Liver (tissue), 9 donors: Measurements from ENCODE around the gene GNB1L. TPM values are rescaled to one million over a fixed set of nuclear protein-coding genes. Genes with fewer than 3 reads are reported as not detected.

Experiments
- DNase-seq: peaks from one replicate; pipeline ENCODE4 v3.0.0-alpha.2; 2017; ENCODE audit warnings: low spot score
- H3K27ac ChIP-seq, 2 donors: one replicate each; pipeline ENCODE4 v1.7.0; 2013; ENCODE audit warnings: inconsistent platforms in 2 of 2, low read length in 2 of 2, control low read depth in 1 of 2, low read depth in 1 of 2, mild to moderate bottlenecking in 1 of 2
- H3K27me3 ChIP-seq, 4 donors: one replicate each; pipeline versions ENCODE4 v1.6.1 to v1.7.0; 2013; ENCODE audit warnings: low read length in 3 of 4, inconsistent platforms in 1 of 4, mild to moderate bottlenecking in 1 of 4, moderate library complexity in 1 of 4; ENCODE audit not compliant: control insufficient read depth in 4 of 4, insufficient read depth in 4 of 4
- H3K36me3 ChIP-seq, 4 donors: one replicate each; pipeline versions ENCODE4 v1.6.1 to v1.7.0; 2013; ENCODE audit warnings: low read length in 3 of 4, mild to moderate bottlenecking in 3 of 4, low read depth in 1 of 4, moderate library complexity in 1 of 4; ENCODE audit not compliant: control insufficient read depth in 4 of 4, insufficient read depth in 3 of 4
- H3K4me1 ChIP-seq, 4 donors: one replicate each; pipeline versions ENCODE4 v1.6.1 to v1.7.0; 2013; ENCODE audit warnings: low read length in 3 of 4, mild to moderate bottlenecking in 3 of 4, moderate library complexity in 1 of 4; ENCODE audit not compliant: control insufficient read depth in 4 of 4, insufficient read depth in 4 of 4
- H3K4me3 ChIP-seq, 3 donors: one replicate each; pipeline versions ENCODE4 v1.6.1 to v1.7.0; 2013; ENCODE audit warnings: low read length in 3 of 3, control low read depth in 1 of 3, low read depth in 1 of 3, mild to moderate bottlenecking in 1 of 3
- H3K9ac ChIP-seq, 2 donors: one replicate each; pipeline ENCODE4 v1.7.0; 2013; ENCODE audit warnings: low read length in 2 of 2, mild to moderate bottlenecking in 2 of 2, moderate library complexity in 2 of 2, control low read depth in 1 of 2, low read depth in 1 of 2
- H3K9me3 ChIP-seq, 4 donors: one replicate each; pipeline versions ENCODE4 v1.6.1 to v1.7.0; 2013; ENCODE audit warnings: low read length in 3 of 4; ENCODE audit not compliant: control insufficient read depth in 4 of 4
- ATF3 ChIP-seq: IDR thresholded peaks from 2 replicates; pipeline ENCODE4 v1.6.1; 2016; ENCODE audit warnings: antibody characterized with exemption
- EGR1 ChIP-seq, 2 donors: IDR thresholded peaks; 2 replicates each; pipeline ENCODE4 v1.6.1; 2016 to 2018; ENCODE audit warnings: antibody characterized with exemption in 2 of 2, low read depth in 2 of 2
- FOXA1 ChIP-seq: IDR thresholded peaks from 2 replicates; pipeline ENCODE4 v1.6.1; 2016; ENCODE audit warnings: antibody characterized with exemption
- FOXA2 ChIP-seq: IDR thresholded peaks from 2 replicates; pipeline ENCODE4 v1.6.1; 2016; ENCODE audit warnings: antibody characterized with exemption
- GABPA ChIP-seq, 2 donors: IDR thresholded peaks in 1 of 2; conservative IDR thresholded peaks in 1 of 2; 2 replicates each; pipeline ENCODE4 v1.6.1; 2016; ENCODE audit warnings: antibody characterized with exemption in 2 of 2, mild to moderate bottlenecking in 1 of 2, moderate library complexity in 1 of 2
- HNF4G ChIP-seq: IDR thresholded peaks from 2 replicates; pipeline ENCODE4 v1.6.1; 2016; ENCODE audit warnings: antibody characterized with exemption
- JUND ChIP-seq, 2 donors: IDR thresholded peaks; 2 replicates each; pipeline ENCODE4 v1.6.1; 2016; ENCODE audit warnings: antibody characterized with exemption in 2 of 2
- MAX ChIP-seq: IDR thresholded peaks from 2 replicates; pipeline ENCODE4 v1.6.1; 2016; ENCODE audit warnings: antibody characterized with exemption
- NR2F2 ChIP-seq: IDR thresholded peaks from 2 replicates; pipeline ENCODE4 v1.6.1; 2016; ENCODE audit warnings: antibody characterized with exemption
- RAD21 ChIP-seq, 2 donors: IDR thresholded peaks; 2 replicates each; pipeline ENCODE4 v1.6.1; 2016; ENCODE audit warnings: antibody characterized with exemption in 2 of 2, mild to moderate bottlenecking in 2 of 2
- REST ChIP-seq: IDR thresholded peaks from 2 replicates; pipeline ENCODE4 v1.6.1; 2016; ENCODE audit warnings: antibody characterized with exemption, mild to moderate bottlenecking
- RXRA ChIP-seq, 2 donors: IDR thresholded peaks; 2 replicates each; pipeline ENCODE4 v1.6.1; 2017 to 2018; ENCODE audit warnings: antibody characterized with exemption in 2 of 2, mild to moderate bottlenecking in 1 of 2
- SP1 ChIP-seq: IDR thresholded peaks from 2 replicates; pipeline ENCODE4 v1.6.1; 2018; ENCODE audit warnings: antibody characterized with exemption, mild to moderate bottlenecking
- TAF1 ChIP-seq: conservative IDR thresholded peaks from 2 replicates; pipeline ENCODE4 v1.6.1; 2016; ENCODE audit warnings: antibody characterized with exemption, mild to moderate bottlenecking
- YY1 ChIP-seq: IDR thresholded peaks from 2 replicates; pipeline ENCODE4 v1.6.1; 2016; ENCODE audit warnings: antibody characterized with exemption, mild to moderate bottlenecking
- WGBS: extraction: QIAGEN DNeasy Blood & Tissue Kit; methylation state at CpG from one replicate; pipeline ENCODE4 v1.1.7; 2013; 5-methylcytosine and 5-hydroxymethylcytosine counted together
- polyA plus RNA-seq, 2 donors: library from polyadenylated mRNA; stranded (reverse) in 1 of 2; unstranded in 1 of 2; fragments of 200-250 nt in 1 of 2; fragments of >200 nt in 1 of 2; fragmentation: Nextera tagmentation in 1 of 2; extraction: Ambion mirVana in 1 of 2; gene quantifications; one replicate each; pipeline versions ENCODE4 v1.2.1 to v1.2.3, GENCODE V29; 2013 to 2015
- total RNA-seq, 2 donors: library from RNA; depleted of rRNA; stranded (reverse); fragments of >200 nt; gene quantifications; one replicate each; pipeline ENCODE4 v1.2.3, GENCODE V29; 2014
- TF ChIP-seq, protein P1 (sequence below): IDR thresholded peaks from 2 replicates; pipeline ENCODE4 v1.6.1; 2016; ENCODE audit warnings: antibody characterized with exemption
- TF ChIP-seq, protein P2 (sequence below): fragments of 150-350 bp; IDR thresholded peaks from 2 replicates; pipeline ENCODE4 v1.5.1; 2017; ENCODE audit warnings: improper control_type of control experiment, low read depth, low read length; ENCODE audit not compliant: missing input control
- donor health status: healthy.
- donor health status: healthy.
- donor health status: healthy.
- donor health status: healthy.
- donor health status: healthy.

The GNB1L gene
- total and polyA plus RNA-seq, 4 donors: 1.5 to 3.6 (median 1.9) TPM

DNA sequence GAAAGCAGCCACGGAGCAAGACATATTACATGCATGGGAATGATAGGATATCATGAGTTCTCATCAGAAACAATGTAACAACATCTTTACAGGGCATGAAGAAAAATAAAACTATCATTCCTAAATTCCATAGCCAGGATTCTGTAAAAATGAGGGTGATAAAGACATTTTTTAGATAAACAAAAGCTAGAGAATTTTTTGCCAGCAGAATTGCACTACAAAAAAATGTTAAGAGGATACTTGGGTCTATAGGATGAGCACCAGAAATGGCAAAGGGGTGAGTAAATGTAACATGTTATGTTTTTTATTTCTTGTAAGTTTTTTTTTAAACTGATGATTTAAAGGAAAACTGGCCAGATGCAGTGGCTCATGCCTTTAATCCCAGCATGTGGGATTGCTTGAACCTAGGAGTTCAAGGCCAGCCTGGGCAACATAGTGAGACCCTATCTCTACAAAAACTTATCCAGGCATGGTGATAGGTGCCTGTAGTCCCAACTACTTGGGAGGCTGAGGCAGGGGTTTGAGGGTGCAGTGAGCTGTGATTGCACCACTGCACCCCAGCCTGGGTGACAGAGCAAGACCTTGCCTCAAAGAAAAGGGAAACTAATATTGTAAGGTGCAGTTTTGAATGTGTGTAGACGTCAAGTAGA lies 60.9 kb downstream of the GNB1L start:
- Histone ChIP-seq H3K9me3 (peaks cover 0 to 2% (median 0%) of the 10 kb centered on the region in 4 donors), H3K36me3 (no peaks in the 10 kb centered on the region), H3K4me3 (no peak overlapping the region), H3K27me3 (no peaks in the 10 kb centered on the region), H3K27ac (no peak overlapping the region), H3K4me1 (no peaks in the 10 kb centered on the region), H3K9ac (no peak overlapping the region)
- WGBS: 88% methylated on average over 2 of the region's 2 CpGs
- no peak for TF ChIP-seq MAX
- TF ChIP-seq, protein P1, sequence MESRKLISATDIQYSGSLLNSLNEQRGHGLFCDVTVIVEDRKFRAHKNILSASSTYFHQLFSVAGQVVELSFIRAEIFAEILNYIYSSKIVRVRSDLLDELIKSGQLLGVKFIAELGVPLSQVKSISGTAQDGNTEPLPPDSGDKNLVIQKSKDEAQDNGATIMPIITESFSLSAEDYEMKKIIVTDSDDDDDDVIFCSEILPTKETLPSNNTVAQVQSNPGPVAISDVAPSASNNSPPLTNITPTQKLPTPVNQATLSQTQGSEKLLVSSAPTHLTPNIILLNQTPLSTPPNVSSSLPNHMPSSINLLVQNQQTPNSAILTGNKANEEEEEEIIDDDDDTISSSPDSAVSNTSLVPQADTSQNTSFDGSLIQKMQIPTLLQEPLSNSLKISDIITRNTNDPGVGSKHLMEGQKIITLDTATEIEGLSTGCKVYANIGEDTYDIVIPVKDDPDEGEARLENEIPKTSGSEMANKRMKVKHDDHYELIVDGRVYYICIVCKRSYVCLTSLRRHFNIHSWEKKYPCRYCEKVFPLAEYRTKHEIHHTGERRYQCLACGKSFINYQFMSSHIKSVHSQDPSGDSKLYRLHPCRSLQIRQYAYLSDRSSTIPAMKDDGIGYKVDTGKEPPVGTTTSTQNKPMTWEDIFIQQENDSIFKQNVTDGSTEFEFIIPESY: no peak
- TF ChIP-seq NR2F2: no peak
- TF ChIP-seq ATF3: no peak
- TF ChIP-seq TAF1: no peak
- no peak for TF ChIP-seq GABPA (IDR thresholded peaks at IDR 0.05 in 1 of 2, conservative IDR thresholded peaks at IDR 0.05 in 1 of 2)
- no peak for TF ChIP-seq RAD21 (IDR thresholded peaks at IDR 0.05)
- TF ChIP-seq FOXA2: no peak
- TF ChIP-seq HNF4G: no peak
- no peak for TF ChIP-seq JUND (IDR thresholded peaks at IDR 0.05)
- TF ChIP-seq REST: no peak
- no peak for TF ChIP-seq RXRA (IDR thresholded peaks at IDR 0.05)
- DNase-seq: no peak

- Histone ChIP-seq H3K36me3 (no peaks in the 10 kb centered on the region), H3K27me3 (no peaks in the 10 kb centered on the region), H3K9ac (no peak overlapping the region), H3K9me3 (peaks cover 0 to 2% (median 0%) of the 10 kb centered on the region in 4 donors), H3K4me1 (no peaks in the 10 kb centered on the region), H3K4me3 (no peak overlapping the region), H3K27ac (no peak overlapping the region)
- TF ChIP-seq ATF3 (no peak), SP1 (no peak), FOXA1 (no peak), YY1 (no peak), EGR1 (IDR thresholded peaks at IDR 0.05; ENCODE audit: low read depth in 2 of 2) (no peak), REST (no peak), TAF1 (no peak), JUND (IDR thresholded peaks at IDR 0.05) (no peak)
- TF ChIP-seq, protein P2, sequence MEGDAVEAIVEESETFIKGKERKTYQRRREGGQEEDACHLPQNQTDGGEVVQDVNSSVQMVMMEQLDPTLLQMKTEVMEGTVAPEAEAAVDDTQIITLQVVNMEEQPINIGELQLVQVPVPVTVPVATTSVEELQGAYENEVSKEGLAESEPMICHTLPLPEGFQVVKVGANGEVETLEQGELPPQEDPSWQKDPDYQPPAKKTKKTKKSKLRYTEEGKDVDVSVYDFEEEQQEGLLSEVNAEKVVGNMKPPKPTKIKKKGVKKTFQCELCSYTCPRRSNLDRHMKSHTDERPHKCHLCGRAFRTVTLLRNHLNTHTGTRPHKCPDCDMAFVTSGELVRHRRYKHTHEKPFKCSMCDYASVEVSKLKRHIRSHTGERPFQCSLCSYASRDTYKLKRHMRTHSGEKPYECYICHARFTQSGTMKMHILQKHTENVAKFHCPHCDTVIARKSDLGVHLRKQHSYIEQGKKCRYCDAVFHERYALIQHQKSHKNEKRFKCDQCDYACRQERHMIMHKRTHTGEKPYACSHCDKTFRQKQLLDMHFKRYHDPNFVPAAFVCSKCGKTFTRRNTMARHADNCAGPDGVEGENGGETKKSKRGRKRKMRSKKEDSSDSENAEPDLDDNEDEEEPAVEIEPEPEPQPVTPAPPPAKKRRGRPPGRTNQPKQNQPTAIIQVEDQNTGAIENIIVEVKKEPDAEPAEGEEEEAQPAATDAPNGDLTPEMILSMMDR: no peak
- TF ChIP-seq, protein P1: no peak
- 58% methylated on average over 2 of the region's 2 CpGs for WGBS
- no peak for DNase-seq
Observed at GRCh38 chr22:19793161-19793560, 61.5 kb downstream of the GNB1L start.
